ENCODE measurements around the gene TMF1. TPM values are rescaled to one million over a fixed set of nuclear protein-coding genes. Genes with fewer than 3 reads are reported as not detected.

The TMF1 gene
- total RNA-seq, 1 experiment from 2014 or later: 18.7 TPM

- TF ChIP-seq POLR2AphosphoS5 (IDR thresholded peaks at IDR 0.05; ENCODE audit: low read depth, low read length) (no peak), TCF7L2 (IDR thresholded peaks at IDR 0.05; ENCODE audit: low read depth, low read length) (no peak), SIN3A (IDR thresholded peaks at IDR 0.05; ENCODE audit: borderline replicate concordance, insufficient read depth, low read depth, low read length) (no peak), REST (IDR thresholded peaks at IDR 0.05; ENCODE audit: insufficient read depth in 1 of 2, low read depth in 2 of 2, low read length in 1 of 2) (no peak)
- TF ChIP-seq, protein P1, sequence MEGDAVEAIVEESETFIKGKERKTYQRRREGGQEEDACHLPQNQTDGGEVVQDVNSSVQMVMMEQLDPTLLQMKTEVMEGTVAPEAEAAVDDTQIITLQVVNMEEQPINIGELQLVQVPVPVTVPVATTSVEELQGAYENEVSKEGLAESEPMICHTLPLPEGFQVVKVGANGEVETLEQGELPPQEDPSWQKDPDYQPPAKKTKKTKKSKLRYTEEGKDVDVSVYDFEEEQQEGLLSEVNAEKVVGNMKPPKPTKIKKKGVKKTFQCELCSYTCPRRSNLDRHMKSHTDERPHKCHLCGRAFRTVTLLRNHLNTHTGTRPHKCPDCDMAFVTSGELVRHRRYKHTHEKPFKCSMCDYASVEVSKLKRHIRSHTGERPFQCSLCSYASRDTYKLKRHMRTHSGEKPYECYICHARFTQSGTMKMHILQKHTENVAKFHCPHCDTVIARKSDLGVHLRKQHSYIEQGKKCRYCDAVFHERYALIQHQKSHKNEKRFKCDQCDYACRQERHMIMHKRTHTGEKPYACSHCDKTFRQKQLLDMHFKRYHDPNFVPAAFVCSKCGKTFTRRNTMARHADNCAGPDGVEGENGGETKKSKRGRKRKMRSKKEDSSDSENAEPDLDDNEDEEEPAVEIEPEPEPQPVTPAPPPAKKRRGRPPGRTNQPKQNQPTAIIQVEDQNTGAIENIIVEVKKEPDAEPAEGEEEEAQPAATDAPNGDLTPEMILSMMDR (IDR thresholded peaks at IDR 0.05): no peak
- in situ Hi-C loops (cut with HindIII; ENCODE audit: low pct_unique_long_range_greater_than_20kb, low sequenced_read_pairs) (no loop called here), intact Hi-C loops (cut with micrococcal nuclease; ENCODE audit: unreplicated experiment) (no loop called here)
- no peak for ATAC-seq
- ChIA-PET POLR2A (no interaction called here), CTCF (no interaction called here)
- H3K27ac ChIP-seq (ENCODE audit: low read length): no peak overlapping the region
- no peaks in the 10 kb centered on the region for H3K27me3 ChIP-seq (ENCODE audit: control insufficient read depth, insufficient read depth, low read length)
- H3K9me3 ChIP-seq (ENCODE audit: control insufficient read depth, insufficient read depth, low read depth, low read length): no peaks in the 10 kb centered on the region
- no TSS peak for BruUV-seq (replicated peaks)
- DNase-seq (ENCODE audit: low read depth, low spot score): no peak
- H3K36me3 ChIP-seq (ENCODE audit: control insufficient read depth, insufficient read depth, low read length): peaks cover 6% of the 10 kb centered on the region
- H3K4me1 ChIP-seq (ENCODE audit: control insufficient read depth, insufficient read depth, low read length): no peaks in the 10 kb centered on the region
- H3K4me3 ChIP-seq (ENCODE audit: low read depth in 2 of 2, low read length in 2 of 2): no peak overlapping the region
These were observed 11.5 kb upstream of the TMF1 start for GRCh38 chr3:69063636-69064035.

DNA sequence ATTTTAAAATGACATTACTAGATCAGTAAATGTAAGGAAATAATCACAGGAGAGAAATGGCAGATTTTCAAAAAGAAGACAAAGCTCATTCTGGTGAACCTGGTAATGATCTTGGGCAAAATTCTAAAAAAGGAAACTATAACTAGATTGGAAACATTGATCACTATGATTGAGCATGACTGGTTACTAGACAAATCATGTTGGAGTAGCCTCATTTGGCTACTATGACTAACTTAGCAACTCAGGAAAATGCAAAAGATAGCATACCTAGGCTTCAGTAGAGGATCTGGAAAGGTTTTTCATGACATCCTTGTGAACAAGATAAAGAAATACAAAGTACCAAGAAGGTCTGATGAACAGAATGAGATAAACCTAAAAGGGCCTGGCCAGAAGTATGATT lies 7.6 kb upstream of the TMF1 start:
- TF ChIP-seq POLR2AphosphoS5 (IDR thresholded peaks at IDR 0.05; ENCODE audit: low read depth, low read length) (no peak), TCF7L2 (IDR thresholded peaks at IDR 0.05; ENCODE audit: low read depth, low read length) (no peak), REST (IDR thresholded peaks at IDR 0.05; ENCODE audit: insufficient read depth in 1 of 2, low read depth in 2 of 2, low read length in 1 of 2) (no peak), SIN3A (IDR thresholded peaks at IDR 0.05; ENCODE audit: borderline replicate concordance, insufficient read depth, low read depth, low read length) (no peak)
- TF ChIP-seq, protein P1 (IDR thresholded peaks at IDR 0.05): no peak
- DNase-seq (ENCODE audit: low read depth, low spot score): no peak
- intact Hi-C loops (cut with micrococcal nuclease; ENCODE audit: unreplicated experiment): no loop called here
- no peaks in the 10 kb centered on the region for H3K27me3 ChIP-seq (ENCODE audit: control insufficient read depth, insufficient read depth, low read length)
- H3K27ac ChIP-seq (ENCODE audit: low read length): no peak overlapping the region
- POLR2A ChIA-PET: interaction anchor here (0.6 kb wide), 1 partner anchor 1412 kb away, joined by 3 read pairs; no protein-coding TSS in a partner anchor
- peaks cover 27% of the 10 kb centered on the region for H3K36me3 ChIP-seq (ENCODE audit: control insufficient read depth, insufficient read depth, low read length)
- no peaks in the 10 kb centered on the region for H3K4me1 ChIP-seq (ENCODE audit: control insufficient read depth, insufficient read depth, low read length)
- in situ Hi-C loops (cut with HindIII; ENCODE audit: low pct_unique_long_range_greater_than_20kb, low sequenced_read_pairs): no loop called here
- H3K9me3 ChIP-seq (ENCODE audit: control insufficient read depth, insufficient read depth, low read depth, low read length): no peaks in the 10 kb centered on the region
- no peak for ATAC-seq
- CTCF ChIA-PET: no interaction called here
- no peak overlapping the region for H3K4me3 ChIP-seq (ENCODE audit: low read depth in 2 of 2, low read length in 2 of 2)
- no TSS peak for BruUV-seq (replicated peaks)
